ENCODE results near the gene DNAH6. TPM values are rescaled to one million over a fixed set of nuclear protein-coding genes. Genes with fewer than 3 reads are reported as not detected.
"Not testable (repeated sequence)": the region's sequence is repeated elsewhere in the genome, so short reads cannot be mapped to it uniquely, and the experiment has no call there.

The DNAH6 gene
- total RNA-seq, 2 donors from 2014 or later, result 0.85 TPM; not detected in 1

DNA sequence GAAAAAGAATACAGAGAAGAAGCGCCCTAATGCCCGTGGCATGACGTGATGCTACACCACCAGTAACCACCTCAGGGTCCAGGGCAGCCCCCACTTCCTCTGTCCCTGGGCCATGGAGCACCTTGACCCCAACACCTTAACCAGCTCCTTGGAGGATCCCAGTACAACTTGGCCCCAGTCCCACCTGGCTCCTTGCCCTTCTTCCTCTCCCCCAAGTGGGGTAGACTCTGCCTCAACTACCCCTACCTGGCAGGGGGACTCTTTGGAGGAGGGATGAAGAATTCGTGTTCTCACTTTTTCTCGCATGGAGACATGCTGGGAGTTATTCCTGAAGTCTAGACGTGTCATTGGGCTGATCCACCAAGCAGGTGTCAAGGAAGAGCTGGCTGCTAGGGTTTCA lies 345.7 kb downstream of the DNAH6 start:
- TF ChIP-seq, protein P1, sequence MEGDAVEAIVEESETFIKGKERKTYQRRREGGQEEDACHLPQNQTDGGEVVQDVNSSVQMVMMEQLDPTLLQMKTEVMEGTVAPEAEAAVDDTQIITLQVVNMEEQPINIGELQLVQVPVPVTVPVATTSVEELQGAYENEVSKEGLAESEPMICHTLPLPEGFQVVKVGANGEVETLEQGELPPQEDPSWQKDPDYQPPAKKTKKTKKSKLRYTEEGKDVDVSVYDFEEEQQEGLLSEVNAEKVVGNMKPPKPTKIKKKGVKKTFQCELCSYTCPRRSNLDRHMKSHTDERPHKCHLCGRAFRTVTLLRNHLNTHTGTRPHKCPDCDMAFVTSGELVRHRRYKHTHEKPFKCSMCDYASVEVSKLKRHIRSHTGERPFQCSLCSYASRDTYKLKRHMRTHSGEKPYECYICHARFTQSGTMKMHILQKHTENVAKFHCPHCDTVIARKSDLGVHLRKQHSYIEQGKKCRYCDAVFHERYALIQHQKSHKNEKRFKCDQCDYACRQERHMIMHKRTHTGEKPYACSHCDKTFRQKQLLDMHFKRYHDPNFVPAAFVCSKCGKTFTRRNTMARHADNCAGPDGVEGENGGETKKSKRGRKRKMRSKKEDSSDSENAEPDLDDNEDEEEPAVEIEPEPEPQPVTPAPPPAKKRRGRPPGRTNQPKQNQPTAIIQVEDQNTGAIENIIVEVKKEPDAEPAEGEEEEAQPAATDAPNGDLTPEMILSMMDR (IDR thresholded peaks at IDR 0.05), result no peak
- ATAC-seq (ENCODE audit: insufficient number of reproducible peaks, low FRiP score, low read depth), result no peak
- H3K36me3 ChIP-seq, result no peaks in the 10 kb centered on the region
- H3K4me3 ChIP-seq, result no peak overlapping the region
- H3K9me3 ChIP-seq, result no peaks in the 10 kb centered on the region
- no peaks in the 10 kb centered on the region for H3K27me3 ChIP-seq (replicated peaks; ENCODE audit: insufficient read depth)
- no peak for DNase-seq (ENCODE audit: low spot score)
- no peaks in the 10 kb centered on the region for H3K4me1 ChIP-seq (ENCODE audit: control insufficient read depth in 1 of 2, low read depth in 2 of 2)
- no peak overlapping the region for H3K27ac ChIP-seq

DNA sequence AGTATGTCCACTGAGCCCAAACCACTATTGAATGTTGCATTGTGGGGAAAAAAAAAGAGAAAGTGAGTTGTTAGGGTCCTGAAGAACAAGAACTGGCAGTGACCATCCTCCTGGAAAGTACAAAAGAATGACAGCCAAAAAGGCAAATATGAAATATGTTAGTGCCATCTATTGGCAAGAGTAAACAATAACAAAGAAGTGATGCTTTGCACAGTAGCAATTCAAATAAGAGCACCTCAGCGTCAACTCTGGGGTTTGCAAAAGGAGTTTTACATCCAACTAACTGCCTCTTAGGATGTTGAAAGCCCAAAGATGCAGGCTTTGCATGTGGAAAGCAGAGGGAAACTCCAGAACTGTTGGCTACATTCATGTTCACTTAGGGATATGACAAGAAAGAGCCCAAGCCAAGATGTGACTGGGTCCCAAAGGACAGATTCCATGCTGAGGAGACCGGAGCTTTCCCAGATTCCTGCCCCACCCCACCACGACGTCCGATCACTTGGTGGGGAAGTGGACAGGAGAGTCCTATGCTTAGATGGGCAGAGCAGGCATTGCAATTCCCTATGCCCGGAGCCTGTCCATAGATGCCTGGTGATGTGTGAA lies 349.0 kb downstream of the DNAH6 start:
- TF ChIP-seq, protein P1 (IDR thresholded peaks at IDR 0.05), result no peak
- Histone ChIP-seq H3K4me1 (ENCODE audit: control insufficient read depth in 1 of 2, low read depth in 2 of 2) (no peaks in the 10 kb centered on the region), H3K4me3 (no peak overlapping the region), H3K36me3 (no peaks in the 10 kb centered on the region), H3K27me3 (replicated peaks; ENCODE audit: insufficient read depth) (no peaks in the 10 kb centered on the region), H3K27ac (no peak overlapping the region), H3K9me3 (no peaks in the 10 kb centered on the region)
- DNase-seq (ENCODE audit: low spot score) (no peak), ATAC-seq (ENCODE audit: insufficient number of reproducible peaks, low FRiP score, low read depth) (no peak)

DNA sequence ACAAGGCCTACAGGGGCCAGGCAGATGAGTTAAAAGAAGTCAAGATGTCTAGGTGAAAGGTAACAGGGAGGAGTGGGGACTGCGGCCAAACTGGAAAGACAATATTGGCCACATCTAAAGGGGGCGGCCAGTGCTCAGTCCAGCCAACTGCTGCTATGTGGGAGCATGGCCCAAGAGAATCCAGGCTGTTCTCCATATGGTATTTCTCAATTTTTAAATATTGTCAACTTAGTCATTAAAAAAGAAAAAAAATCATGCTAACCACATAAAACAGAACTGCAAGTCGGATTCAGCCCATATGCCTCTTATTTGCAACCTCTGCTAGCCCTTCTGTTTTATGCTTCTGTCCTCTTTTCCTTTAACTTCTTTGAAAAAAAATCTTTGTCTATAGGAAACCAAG lies 349.8 kb downstream of the DNAH6 start:
- TF ChIP-seq, protein P1 (IDR thresholded peaks at IDR 0.05), result no peak
- Histone ChIP-seq H3K36me3 (no peaks in the 10 kb centered on the region), H3K4me3 (no peak overlapping the region), H3K27me3 (replicated peaks; ENCODE audit: insufficient read depth) (no peaks in the 10 kb centered on the region), H3K4me1 (ENCODE audit: control insufficient read depth in 1 of 2, low read depth in 2 of 2) (no peaks in the 10 kb centered on the region), H3K9me3 (no peaks in the 10 kb centered on the region), H3K27ac (no peak overlapping the region)
- ATAC-seq (ENCODE audit: insufficient number of reproducible peaks, low FRiP score, low read depth) (no peak), DNase-seq (ENCODE audit: low spot score) (no peak)

DNA sequence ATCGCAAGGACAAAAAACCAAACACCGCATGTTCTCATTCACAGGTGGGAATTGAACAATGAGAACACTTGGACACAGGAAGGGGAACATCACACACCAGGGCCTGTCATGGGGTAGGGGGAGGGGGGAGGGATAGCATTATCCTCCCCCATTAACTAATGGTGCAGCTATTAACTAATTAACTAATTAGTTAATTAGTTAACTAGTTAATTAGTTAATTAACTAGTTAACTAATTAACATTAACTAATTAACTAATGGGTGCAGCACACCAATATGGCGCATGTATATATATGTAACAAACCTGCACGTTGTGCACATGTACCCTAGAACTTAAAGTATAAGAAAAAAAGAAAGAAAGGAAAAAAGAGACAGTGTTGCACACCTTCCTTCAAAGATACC lies 352.0 kb downstream of the DNAH6 start:
- not testable (repeated sequence) for H3K36me3 ChIP-seq; H3K4me1 ChIP-seq (ENCODE audit: control insufficient read depth in 1 of 2, low read depth in 2 of 2); H3K27ac ChIP-seq; ATAC-seq (ENCODE audit: insufficient number of reproducible peaks, low FRiP score, low read depth); H3K9me3 ChIP-seq; H3K4me3 ChIP-seq; DNase-seq (ENCODE audit: low spot score); H3K27me3 ChIP-seq (replicated peaks; ENCODE audit: insufficient read depth)

Other genes starting within 250 kb of the DNAH6 start
- 10 to 100 TPM; 34.3 to 50.6 TPM for gene SUCLG1, start 57.2 kb upstream of the DNAH6 start, total RNA-seq

Data from thoracic aorta (tissue), 2 donors.